SK-N-SH treated with all-trans-retinoic acid at 6 μM for 48 hours (cell line): ENCODE results near the gene LCTL.

Experiments
- ATAC-seq: fragments of 200-7000 bp; cut with Tn5 transposase; 3 replicates; pipeline ENCODE4 v1.9.1; 2020; ENCODE audit warnings: mild to moderate bottlenecking, moderate library complexity
- BACH2 ChIP-seq: fragments of 250-450 bp; sonication (Bioruptor Pico); IDR thresholded peaks from 2 replicates; pipeline ENCODE4 v1.9.0; 2021; ENCODE audit warnings: mild to moderate bottlenecking, borderline replicate concordance
- CSDC2 ChIP-seq: fragments of 250-450 bp; sonication (Bioruptor Pico); IDR thresholded peaks from 2 replicates; pipeline ENCODE4 v1.5.0; 2020; ENCODE audit warnings: mild to moderate bottlenecking, moderate library complexity
- ESRRG ChIP-seq: fragments of 250-450 bp; sonication (Bioruptor Pico); IDR thresholded peaks from 2 replicates; pipeline ENCODE4 v1.6.1; 2021; ENCODE audit warnings: mild to moderate bottlenecking
- GLIS3 ChIP-seq: fragments of 250-450 bp; sonication (Bioruptor Pico); IDR thresholded peaks from 2 replicates; pipeline ENCODE4 v1.5.0; 2020; ENCODE audit warnings: mild to moderate bottlenecking, moderate library complexity
- ISL1 ChIP-seq: fragments of 250-450 bp; sonication (Bioruptor Pico); IDR thresholded peaks from 2 replicates; pipeline ENCODE4 v2.1.2; 2022; ENCODE audit warnings: mild to moderate bottlenecking, moderate library complexity
- OSR1 ChIP-seq: fragments of 250-450 bp; sonication (Bioruptor Pico); IDR thresholded peaks from 2 replicates; pipeline ENCODE4 v1.8.0; 2022; ENCODE audit warnings: moderate library complexity, mild to moderate bottlenecking, inconsistent platforms
- PPARA ChIP-seq: fragments of 250-450 bp; sonication (Bioruptor Pico); IDR thresholded peaks from 2 replicates; pipeline ENCODE4 v1.5.0; 2020; ENCODE audit warnings: mild to moderate bottlenecking, borderline replicate concordance
- RARB ChIP-seq: fragments of 250-450 bp; sonication (Bioruptor Pico); IDR thresholded peaks from 2 replicates; pipeline ENCODE4 v1.8.0; 2021; ENCODE audit warnings: mild to moderate bottlenecking, moderate library complexity
- SNAI2 ChIP-seq: fragments of 250-450 bp; sonication (Bioruptor Pico); IDR thresholded peaks from 2 replicates; pipeline ENCODE4 v1.5.0; 2020; ENCODE audit warnings: mild to moderate bottlenecking, moderate library complexity
- TCF4 ChIP-seq: fragments of 250-450 bp; sonication (Bioruptor Pico); IDR thresholded peaks from 2 replicates; pipeline ENCODE4 v1.8.0; 2021; ENCODE audit warnings: mild to moderate bottlenecking, moderate library complexity, borderline replicate concordance
- TOX ChIP-seq: fragments of 250-450 bp; sonication (Bioruptor Pico); IDR thresholded peaks from 2 replicates; pipeline ENCODE4 v1.8.0; 2021; ENCODE audit warnings: mild to moderate bottlenecking, moderate library complexity, borderline replicate concordance
- ZC3H10 ChIP-seq: fragments of 250-450 bp; sonication (Bioruptor Pico); IDR thresholded peaks from 2 replicates; pipeline ENCODE4 v1.5.1; 2021; ENCODE audit warnings: mild to moderate bottlenecking, moderate library complexity
- ZFP30 ChIP-seq: fragments of 450-650 bp; formaldehyde crosslinking; IDR thresholded peaks from 2 replicates; pipeline ENCODE4 v1.5.0; 2022; ENCODE audit warnings: mild to moderate bottlenecking, moderate library complexity
- ZNF565 ChIP-seq: fragments of 450-650 bp; formaldehyde crosslinking; conservative IDR thresholded peaks from 2 replicates; pipeline ENCODE4 v1.5.0; 2020; ENCODE audit warnings: low read depth, mild to moderate bottlenecking, moderate library complexity
- ZNF70 ChIP-seq: fragments of 450-650 bp; formaldehyde crosslinking; IDR thresholded peaks from 2 replicates; pipeline ENCODE4 v1.5.0; 2020; ENCODE audit warnings: mild to moderate bottlenecking, moderate library complexity
- ZNF8 ChIP-seq: fragments of 450-650 bp; formaldehyde crosslinking; IDR thresholded peaks from 2 replicates; pipeline ENCODE4 v1.5.0; 2020; ENCODE audit warnings: mild to moderate bottlenecking, moderate library complexity
- TF ChIP-seq, protein P1 (sequence below): fragments of 250-450 bp; sonication (Bioruptor Pico); IDR thresholded peaks from 2 replicates; pipeline ENCODE4 v1.8.0; 2020; ENCODE audit warnings: mild to moderate bottlenecking, moderate library complexity, borderline replicate concordance
- TF ChIP-seq, protein P2 (sequence below): fragments of 250-450 bp; sonication (Bioruptor Pico); IDR thresholded peaks from 2 replicates; pipeline ENCODE4 v1.5.1; 2021; ENCODE audit warnings: mild to moderate bottlenecking, moderate library complexity
- TF ChIP-seq, protein P3 (sequence below): fragments of 250-450 bp; sonication (Bioruptor Pico); IDR thresholded peaks from 2 replicates; pipeline ENCODE4 v1.5.0; 2020; ENCODE audit warnings: mild to moderate bottlenecking, moderate library complexity
- TF ChIP-seq, protein P4 (sequence below): fragments of 250-450 bp; sonication (Bioruptor Pico); IDR thresholded peaks from 2 replicates; pipeline ENCODE4 v1.5.1; 2020; ENCODE audit warnings: low read depth, mild to moderate bottlenecking, moderate library complexity

Gene LCTL

DNA sequence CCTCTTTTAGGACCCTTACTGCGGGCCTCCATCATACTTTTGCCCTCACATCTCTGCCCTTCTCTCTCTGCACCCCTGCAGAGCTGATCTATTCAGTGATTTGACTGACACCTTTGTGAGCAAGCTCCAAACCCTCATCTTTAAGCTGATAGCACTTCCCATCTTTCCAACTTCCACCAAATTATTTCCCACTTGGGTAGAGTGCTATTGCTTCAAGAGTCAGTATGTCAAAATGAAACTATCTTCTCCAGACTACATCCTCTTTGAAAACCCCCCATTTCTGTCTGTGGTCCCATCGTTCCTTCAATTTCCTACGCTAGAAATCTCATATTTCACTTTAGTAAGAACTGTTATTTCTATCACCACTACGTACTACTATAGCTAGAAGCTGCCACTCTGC, 41.0 kb downstream of the LCTL start:
- no peak for TF ChIP-seq GLIS3 (CRISPR knock-in tag)
- no peak for TF ChIP-seq ZNF8 (CRISPR knock-in tag)
- TF ChIP-seq ZC3H10 (CRISPR knock-in tag) = no peak
- TF ChIP-seq BACH2 = no peak
- TF ChIP-seq ESRRG (CRISPR knock-in tag) = no peak
- no peak for ATAC-seq

DNA sequence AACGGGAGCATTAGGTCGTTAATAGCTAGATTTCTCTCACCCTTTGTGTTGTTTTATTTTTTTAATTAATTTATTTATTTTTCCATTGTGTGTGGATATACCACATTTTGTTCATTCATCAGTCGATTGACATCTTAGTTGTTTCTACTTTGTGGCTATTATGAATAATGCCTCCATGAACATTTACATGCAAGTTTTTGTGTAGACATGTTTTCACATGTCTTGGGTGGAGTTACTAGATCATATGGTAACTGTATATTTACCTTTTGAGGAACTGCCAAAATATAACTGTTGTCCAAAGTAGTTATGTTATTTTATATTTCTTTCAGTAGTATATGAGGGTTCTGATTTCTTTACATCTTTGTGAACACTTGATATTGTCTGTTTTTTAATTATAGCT, 41.9 kb downstream of the LCTL start:
- no peak for TF ChIP-seq ZNF565 (CRISPR knock-in tag)
- TF ChIP-seq, protein P1, sequence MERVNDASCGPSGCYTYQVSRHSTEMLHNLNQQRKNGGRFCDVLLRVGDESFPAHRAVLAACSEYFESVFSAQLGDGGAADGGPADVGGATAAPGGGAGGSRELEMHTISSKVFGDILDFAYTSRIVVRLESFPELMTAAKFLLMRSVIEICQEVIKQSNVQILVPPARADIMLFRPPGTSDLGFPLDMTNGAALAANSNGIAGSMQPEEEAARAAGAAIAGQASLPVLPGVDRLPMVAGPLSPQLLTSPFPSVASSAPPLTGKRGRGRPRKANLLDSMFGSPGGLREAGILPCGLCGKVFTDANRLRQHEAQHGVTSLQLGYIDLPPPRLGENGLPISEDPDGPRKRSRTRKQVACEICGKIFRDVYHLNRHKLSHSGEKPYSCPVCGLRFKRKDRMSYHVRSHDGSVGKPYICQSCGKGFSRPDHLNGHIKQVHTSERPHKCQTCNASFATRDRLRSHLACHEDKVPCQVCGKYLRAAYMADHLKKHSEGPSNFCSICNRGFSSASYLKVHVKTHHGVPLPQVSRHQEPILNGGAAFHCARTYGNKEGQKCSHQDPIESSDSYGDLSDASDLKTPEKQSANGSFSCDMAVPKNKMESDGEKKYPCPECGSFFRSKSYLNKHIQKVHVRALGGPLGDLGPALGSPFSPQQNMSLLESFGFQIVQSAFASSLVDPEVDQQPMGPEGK (CRISPR knock-in tag) = no peak
- TF ChIP-seq ZNF70 = no peak
- no peak for TF ChIP-seq ZC3H10 (CRISPR knock-in tag)
- no peak for TF ChIP-seq TCF4 (CRISPR knock-in tag)
- TF ChIP-seq, protein P2, sequence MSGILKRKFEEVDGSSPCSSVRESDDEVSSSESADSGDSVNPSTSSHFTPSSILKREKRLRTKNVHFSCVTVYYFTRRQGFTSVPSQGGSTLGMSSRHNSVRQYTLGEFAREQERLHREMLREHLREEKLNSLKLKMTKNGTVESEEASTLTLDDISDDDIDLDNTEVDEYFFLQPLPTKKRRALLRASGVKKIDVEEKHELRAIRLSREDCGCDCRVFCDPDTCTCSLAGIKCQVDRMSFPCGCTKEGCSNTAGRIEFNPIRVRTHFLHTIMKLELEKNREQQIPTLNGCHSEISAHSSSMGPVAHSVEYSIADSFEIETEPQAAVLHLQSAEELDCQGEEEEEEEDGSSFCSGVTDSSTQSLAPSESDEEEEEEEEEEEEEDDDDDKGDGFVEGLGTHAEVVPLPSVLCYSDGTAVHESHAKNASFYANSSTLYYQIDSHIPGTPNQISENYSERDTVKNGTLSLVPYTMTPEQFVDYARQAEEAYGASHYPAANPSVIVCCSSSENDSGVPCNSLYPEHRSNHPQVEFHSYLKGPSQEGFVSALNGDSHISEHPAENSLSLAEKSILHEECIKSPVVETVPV = no peak
- TF ChIP-seq, protein P3, sequence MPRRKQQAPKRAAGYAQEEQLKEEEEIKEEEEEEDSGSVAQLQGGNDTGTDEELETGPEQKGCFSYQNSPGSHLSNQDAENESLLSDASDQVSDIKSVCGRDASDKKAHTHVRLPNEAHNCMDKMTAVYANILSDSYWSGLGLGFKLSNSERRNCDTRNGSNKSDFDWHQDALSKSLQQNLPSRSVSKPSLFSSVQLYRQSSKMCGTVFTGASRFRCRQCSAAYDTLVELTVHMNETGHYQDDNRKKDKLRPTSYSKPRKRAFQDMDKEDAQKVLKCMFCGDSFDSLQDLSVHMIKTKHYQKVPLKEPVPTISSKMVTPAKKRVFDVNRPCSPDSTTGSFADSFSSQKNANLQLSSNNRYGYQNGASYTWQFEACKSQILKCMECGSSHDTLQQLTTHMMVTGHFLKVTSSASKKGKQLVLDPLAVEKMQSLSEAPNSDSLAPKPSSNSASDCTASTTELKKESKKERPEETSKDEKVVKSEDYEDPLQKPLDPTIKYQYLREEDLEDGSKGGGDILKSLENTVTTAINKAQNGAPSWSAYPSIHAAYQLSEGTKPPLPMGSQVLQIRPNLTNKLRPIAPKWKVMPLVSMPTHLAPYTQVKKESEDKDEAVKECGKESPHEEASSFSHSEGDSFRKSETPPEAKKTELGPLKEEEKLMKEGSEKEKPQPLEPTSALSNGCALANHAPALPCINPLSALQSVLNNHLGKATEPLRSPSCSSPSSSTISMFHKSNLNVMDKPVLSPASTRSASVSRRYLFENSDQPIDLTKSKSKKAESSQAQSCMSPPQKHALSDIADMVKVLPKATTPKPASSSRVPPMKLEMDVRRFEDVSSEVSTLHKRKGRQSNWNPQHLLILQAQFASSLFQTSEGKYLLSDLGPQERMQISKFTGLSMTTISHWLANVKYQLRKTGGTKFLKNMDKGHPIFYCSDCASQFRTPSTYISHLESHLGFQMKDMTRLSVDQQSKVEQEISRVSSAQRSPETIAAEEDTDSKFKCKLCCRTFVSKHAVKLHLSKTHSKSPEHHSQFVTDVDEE (CRISPR knock-in tag) = no peak
- TF ChIP-seq ZFP30 (CRISPR knock-in tag) = no peak
- no peak for TF ChIP-seq BACH2
- TF ChIP-seq SNAI2 (CRISPR knock-in tag) = no peak
- no peak for TF ChIP-seq ISL1
- no peak for TF ChIP-seq ZNF8 (CRISPR knock-in tag)
- TF ChIP-seq OSR1 (CRISPR knock-in tag) = no peak
- no peak for TF ChIP-seq RARB
- no peak for ATAC-seq

DNA sequence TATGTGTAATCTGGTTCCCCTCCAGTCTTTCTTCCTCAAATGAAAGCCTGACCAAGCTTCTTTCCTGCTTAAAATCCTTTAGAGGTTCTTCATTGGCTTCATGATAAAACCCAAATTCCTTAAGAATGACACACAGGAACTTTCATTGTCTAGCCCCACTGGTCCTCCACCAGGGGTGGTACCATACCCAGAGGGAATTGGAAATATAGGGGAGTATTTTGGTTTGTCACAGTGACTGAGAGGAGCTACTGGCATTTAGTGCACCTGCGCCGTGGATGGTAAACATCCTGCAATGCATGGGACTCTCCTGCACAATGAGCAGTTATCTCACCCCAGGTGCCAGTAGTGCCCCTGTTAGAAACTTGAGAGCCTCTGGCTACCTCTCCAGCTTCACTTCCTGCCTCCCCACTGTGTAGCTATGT, 49.9 kb downstream of the LCTL start:
- TF ChIP-seq ESRRG (CRISPR knock-in tag) (no peak), GLIS3 (CRISPR knock-in tag) (no peak), ZNF70 (no peak), ZFP30 (CRISPR knock-in tag) (no peak), ZC3H10 (CRISPR knock-in tag) (no peak), PPARA (CRISPR knock-in tag) (no peak), OSR1 (CRISPR knock-in tag) (no peak)
- ATAC-seq = no peak

DNA sequence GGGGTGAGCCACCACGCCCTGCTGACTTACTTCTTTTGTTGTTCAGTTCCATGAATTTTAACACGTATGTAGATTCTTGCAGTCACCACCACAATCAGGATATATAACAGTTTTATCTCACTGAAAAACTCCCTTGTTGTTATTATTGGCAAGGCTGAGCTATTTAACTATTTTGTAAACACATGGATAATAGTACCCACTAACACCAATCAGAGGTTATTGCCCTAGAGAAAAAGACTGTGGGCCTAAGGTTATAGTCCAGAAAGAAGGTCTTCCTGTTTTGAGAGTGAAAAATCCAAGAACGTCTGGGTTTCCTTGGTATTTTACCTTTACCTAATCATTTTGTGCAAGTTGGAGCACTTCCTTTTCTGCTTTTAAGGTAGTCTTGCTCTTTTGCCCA, 51.2 kb downstream of the LCTL start:
- TF ChIP-seq TOX (CRISPR knock-in tag) = no peak
- TF ChIP-seq, protein P4, sequence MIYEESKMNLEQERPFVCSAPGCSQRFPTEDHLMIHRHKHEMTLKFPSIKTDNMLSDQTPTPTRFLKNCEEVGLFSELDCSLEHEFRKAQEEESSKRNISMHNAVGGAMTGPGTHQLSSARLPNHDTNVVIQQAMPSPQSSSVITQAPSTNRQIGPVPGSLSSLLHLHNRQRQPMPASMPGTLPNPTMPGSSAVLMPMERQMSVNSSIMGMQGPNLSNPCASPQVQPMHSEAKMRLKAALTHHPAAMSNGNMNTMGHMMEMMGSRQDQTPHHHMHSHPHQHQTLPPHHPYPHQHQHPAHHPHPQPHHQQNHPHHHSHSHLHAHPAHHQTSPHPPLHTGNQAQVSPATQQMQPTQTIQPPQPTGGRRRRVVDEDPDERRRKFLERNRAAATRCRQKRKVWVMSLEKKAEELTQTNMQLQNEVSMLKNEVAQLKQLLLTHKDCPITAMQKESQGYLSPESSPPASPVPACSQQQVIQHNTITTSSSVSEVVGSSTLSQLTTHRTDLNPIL (CRISPR knock-in tag) = no peak
- TF ChIP-seq, protein P1 (CRISPR knock-in tag) = no peak
- TF ChIP-seq SNAI2 (CRISPR knock-in tag) = no peak
- TF ChIP-seq ZNF565 (CRISPR knock-in tag) = no peak
- TF ChIP-seq, protein P3 (CRISPR knock-in tag) = no peak
- TF ChIP-seq ZNF8 (CRISPR knock-in tag) = no peak
- no peak for TF ChIP-seq GLIS3 (CRISPR knock-in tag)
- TF ChIP-seq BACH2 = no peak
- no peak for TF ChIP-seq CSDC2 (CRISPR knock-in tag)
- no peak for TF ChIP-seq RARB
- no peak for ATAC-seq
